SJSA1 (cell line): ENCODE measurements around the gene TSPAN18. TPM values are rescaled to one million over a fixed set of nuclear protein-coding genes. Genes with fewer than 3 reads are reported as not detected.

Source experiments
- DNase-seq, 2 experiments: peaks; one replicate each; pipeline ENCODE4 v3.0.0-alpha.2; 2015 to 2020; ENCODE audit warnings: low spot score in 2 of 2, low read depth in 1 of 2
- H3K27ac ChIP-seq: fragments of 250-450 bp; sonication (Bioruptor Pico); 2 replicates; pipeline ENCODE4 v1.5.1; 2020; ENCODE audit warnings: mild to moderate bottlenecking, moderate library complexity
- H3K27me3 ChIP-seq: fragments of 250-450 bp; sonication (Bioruptor Pico); replicated peaks from 2 replicates; pipeline ENCODE4 v1.5.1; 2020; ENCODE audit warnings: mild to moderate bottlenecking, moderate library complexity
- H3K36me3 ChIP-seq: fragments of 250-450 bp; sonication (Bioruptor Pico); 2 replicates; pipeline ENCODE4 v1.5.1; 2020; ENCODE audit warnings: mild to moderate bottlenecking
- H3K4me1 ChIP-seq: fragments of 250-450 bp; sonication (Bioruptor Pico); replicated peaks from 2 replicates; pipeline ENCODE4 v1.6.1; 2021; ENCODE audit warnings: mild to moderate bottlenecking
- H3K4me3 ChIP-seq: fragments of 250-450 bp; sonication (Bioruptor Pico); 2 replicates; pipeline ENCODE4 v1.5.1; 2020; ENCODE audit warnings: mild to moderate bottlenecking
- H3K9me3 ChIP-seq: fragments of 250-450 bp; sonication (Bioruptor Pico); replicated peaks from 2 replicates; pipeline ENCODE4 v1.5.1; 2020; ENCODE audit warnings: mild to moderate bottlenecking
- total RNA-seq: library from RNA; depleted of rRNA; stranded (reverse); fragments of >200 nt; shearing (Covaris generic); gene quantifications from 2 replicates; pipeline ENCODE4 v1.2.3, GENCODE V29; 2014

Gene TSPAN18
- total RNA-seq, 1 experiment from 2014 or later: 1.9 TPM

DNA sequence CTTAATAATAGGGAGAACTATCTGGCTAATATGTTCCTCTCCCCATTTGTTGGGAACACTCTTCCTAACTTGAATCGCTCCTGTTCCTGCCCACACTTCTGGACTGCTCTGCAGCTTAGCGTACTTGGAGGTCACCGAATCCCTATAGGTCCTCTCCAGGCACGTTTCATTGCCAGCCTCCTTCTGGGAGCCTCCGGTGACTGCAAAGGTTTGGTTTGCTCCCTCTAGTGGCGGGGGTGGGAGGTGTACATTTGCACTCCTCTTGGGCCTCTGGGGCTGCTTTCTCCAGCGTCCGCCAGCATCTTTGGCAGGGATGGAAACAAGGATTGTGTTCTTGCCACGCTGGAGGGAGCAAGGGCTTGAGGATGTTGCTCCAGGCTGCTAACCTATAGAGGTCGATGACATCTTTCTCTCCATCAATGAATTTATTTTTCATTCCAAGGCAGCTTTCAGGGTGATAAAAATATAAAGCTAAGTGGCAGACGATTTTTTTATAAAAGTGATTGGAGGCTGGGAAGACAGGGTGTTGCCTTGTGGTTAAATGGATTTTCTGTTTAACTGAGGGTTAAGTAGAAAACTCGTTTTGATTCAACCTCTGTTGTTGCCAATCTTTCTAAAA is 48.7 kb downstream of the TSPAN18 start:
- Histone ChIP-seq H3K4me3 (no peak overlapping the region), H3K9me3 (no peaks in the 10 kb centered on the region), H3K36me3 (no peaks in the 10 kb centered on the region), H3K27me3 (peaks cover 12% of the 10 kb centered on the region; the same call in 1 of the 2 replicates), H3K27ac (no peak overlapping the region), H3K4me1 (peaks cover 19% of the 10 kb centered on the region)
- DNase-seq: no peak

DNA sequence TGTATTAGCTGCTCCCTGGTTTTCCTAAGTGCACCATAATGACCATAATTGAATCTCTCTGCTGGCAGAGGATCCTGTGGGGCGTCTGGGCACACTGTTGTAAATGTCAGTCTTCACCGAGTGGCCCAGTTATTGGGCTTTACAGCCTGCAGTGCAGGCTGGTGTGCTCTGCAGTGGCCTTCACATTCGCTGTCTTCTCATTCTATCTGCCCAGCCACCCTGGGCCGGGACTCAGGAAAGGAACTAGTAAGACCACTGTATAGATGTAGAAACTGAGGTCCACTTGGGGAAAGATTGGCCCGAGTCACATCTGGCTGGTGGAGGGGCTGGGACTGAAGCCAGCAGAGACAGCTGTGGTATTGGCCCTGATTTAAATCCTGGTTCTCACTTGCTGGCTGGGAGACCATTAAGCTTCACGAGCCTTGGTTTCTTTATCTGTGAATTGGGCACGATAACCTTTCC is 49.3 kb downstream of the TSPAN18 start:
- no peak overlapping the region for H3K27ac ChIP-seq
- no peaks in the 10 kb centered on the region for H3K9me3 ChIP-seq
- H3K4me1 ChIP-seq: peaks cover 19% of the 10 kb centered on the region
- H3K27me3 ChIP-seq: peaks cover 12% of the 10 kb centered on the region; the same call in 1 of the 2 replicates
- H3K36me3 ChIP-seq: no peaks in the 10 kb centered on the region
- DNase-seq: no peak
- no peak overlapping the region for H3K4me3 ChIP-seq

DNA sequence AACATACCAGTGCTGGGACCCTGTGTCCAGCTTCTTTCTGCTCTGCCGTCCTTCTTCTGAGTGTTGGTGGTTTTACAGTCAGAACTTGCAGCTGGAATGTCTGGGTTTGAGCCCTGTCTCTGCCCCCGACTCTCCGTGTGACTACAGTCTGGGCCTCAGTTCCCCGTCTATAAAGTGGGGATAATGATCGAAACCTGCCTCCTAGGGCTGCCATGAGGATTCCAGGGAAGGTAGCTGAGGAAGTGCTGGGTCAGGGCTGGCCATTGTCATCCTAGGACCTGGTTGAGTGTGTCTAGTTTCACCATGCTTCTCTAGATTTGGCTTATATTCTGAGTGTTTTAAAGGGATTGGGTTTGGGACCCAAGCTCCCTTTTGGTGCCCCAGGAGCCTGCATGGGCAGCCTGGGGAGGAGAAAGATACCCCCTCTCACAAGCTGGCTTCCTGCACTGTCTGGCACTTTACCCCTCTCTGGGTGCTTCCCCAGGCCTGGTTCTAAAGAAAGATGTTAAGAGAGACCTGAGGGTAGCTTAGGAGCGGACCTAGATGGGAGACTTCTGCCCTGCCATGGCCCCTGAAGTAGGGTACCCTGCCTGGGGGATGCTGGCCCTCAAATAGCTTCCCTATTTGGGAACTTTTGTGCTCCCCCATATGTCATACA is 49.9 kb downstream of the TSPAN18 start:
- no peaks in the 10 kb centered on the region for H3K9me3 ChIP-seq
- H3K27me3 ChIP-seq: peaks cover 12% of the 10 kb centered on the region; the same call in 1 of the 2 replicates
- no peaks in the 10 kb centered on the region for H3K36me3 ChIP-seq
- H3K27ac ChIP-seq: no peak overlapping the region
- H3K4me3 ChIP-seq: no peak overlapping the region
- H3K4me1 ChIP-seq: peaks cover 19% of the 10 kb centered on the region
- DNase-seq: no peak

DNA sequence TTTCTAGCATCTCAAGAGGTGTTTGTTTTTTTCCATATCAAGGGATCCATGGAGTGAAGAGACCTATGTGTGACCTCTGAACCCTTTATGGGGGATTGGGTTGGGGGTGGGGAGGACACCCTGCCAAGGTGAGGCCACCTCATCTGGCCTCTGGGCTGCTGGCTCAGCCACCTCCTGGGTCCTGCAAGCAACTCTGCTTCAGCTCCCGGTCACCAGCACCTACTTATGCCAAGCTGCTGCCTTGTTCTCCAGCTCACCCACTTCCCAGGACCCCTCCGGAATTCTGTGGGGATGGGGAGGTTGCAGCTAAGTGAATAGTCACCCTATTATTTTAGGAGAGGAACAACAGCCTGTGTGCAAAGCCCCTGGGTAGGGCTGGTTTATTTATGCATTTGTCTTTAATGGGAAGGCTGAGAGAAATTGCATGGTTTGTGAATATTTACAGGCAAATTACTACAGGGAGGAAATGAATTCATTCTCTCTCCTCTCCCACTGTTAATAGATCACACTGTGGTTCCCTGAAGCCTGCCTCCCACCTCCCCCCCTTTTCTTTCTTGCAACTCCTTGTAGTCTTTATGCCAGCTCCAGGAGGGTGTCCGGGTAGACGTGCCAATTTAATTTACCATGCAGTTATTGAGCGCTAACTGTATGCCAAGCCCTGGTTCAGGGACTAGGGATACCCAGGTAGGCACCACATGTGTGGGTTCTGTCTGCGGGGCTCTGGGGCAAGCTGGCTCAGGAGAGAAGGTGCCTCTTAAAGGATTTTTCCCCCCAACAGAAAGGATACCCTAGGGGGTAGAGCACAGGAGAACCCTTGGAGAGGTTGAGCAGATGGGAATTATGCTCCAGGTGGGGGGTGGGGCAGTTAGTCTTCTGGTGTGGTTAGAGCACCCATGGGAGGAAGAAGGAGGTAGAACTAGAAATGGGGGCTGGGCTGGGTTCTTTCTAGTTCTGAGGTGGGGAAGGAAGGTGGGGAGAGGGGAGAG is 50.7 kb downstream of the TSPAN18 start:
- H3K4me1 ChIP-seq: peaks cover 19% of the 10 kb centered on the region
- peaks cover 10% of the 10 kb centered on the region; the same call in 1 of the 2 replicates for H3K27me3 ChIP-seq
- no peak overlapping the region for H3K27ac ChIP-seq
- DNase-seq: no peak
- no peak overlapping the region for H3K4me3 ChIP-seq
- H3K36me3 ChIP-seq: no peaks in the 10 kb centered on the region
- H3K9me3 ChIP-seq: no peaks in the 10 kb centered on the region

DNA sequence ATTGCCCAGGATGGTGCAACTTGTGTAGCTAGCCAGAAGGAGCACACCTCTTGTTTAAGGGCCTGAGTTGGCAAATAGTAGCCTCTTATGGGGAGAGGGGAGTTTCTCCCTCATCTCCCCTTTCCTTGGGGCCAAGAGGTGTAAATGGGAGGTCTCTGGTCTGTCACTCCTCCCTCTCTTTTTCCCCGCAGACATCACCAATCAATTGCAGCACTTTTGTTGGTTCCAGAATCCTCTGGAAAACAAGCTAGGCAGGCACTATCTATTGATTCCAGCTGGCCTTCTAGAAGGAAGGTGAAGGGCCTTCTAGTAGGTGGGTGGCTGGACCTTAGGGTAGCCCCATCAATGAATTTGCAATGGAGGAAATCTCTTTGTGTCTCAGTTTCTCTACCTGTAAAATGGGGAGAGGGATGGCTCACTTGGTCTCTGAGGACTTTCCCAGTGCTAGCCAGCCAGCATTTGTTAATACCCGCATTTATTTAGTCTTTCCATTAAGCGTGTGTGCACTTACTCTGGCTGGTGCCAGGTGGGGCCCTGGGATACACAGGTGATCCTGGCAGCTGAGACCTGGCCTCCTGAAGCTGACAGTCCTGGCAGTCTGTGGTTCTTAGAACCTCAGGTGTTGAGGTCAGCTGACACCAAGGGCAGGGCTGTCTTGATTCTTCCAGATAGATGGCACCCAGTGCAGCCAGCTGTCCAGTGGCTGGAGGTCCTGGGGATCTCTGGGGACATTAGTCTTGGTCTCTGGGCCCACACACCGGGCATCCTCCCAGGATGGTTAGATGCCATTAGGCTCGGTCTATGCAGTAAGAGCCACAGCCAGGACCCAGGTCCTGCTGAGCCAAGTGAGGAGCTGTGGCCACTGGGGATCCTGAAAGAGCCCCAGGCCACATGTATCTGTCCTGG is 51.7 kb downstream of the TSPAN18 start:
- H3K36me3 ChIP-seq: no peaks in the 10 kb centered on the region
- no peak overlapping the region for H3K27ac ChIP-seq
- H3K9me3 ChIP-seq: no peaks in the 10 kb centered on the region
- DNase-seq: no peak
- H3K27me3 ChIP-seq: peaks cover 10% of the 10 kb centered on the region; the same call in 1 of the 2 replicates
- peaks cover 15% of the 10 kb centered on the region for H3K4me1 ChIP-seq
- H3K4me3 ChIP-seq: no peak overlapping the region

DNA sequence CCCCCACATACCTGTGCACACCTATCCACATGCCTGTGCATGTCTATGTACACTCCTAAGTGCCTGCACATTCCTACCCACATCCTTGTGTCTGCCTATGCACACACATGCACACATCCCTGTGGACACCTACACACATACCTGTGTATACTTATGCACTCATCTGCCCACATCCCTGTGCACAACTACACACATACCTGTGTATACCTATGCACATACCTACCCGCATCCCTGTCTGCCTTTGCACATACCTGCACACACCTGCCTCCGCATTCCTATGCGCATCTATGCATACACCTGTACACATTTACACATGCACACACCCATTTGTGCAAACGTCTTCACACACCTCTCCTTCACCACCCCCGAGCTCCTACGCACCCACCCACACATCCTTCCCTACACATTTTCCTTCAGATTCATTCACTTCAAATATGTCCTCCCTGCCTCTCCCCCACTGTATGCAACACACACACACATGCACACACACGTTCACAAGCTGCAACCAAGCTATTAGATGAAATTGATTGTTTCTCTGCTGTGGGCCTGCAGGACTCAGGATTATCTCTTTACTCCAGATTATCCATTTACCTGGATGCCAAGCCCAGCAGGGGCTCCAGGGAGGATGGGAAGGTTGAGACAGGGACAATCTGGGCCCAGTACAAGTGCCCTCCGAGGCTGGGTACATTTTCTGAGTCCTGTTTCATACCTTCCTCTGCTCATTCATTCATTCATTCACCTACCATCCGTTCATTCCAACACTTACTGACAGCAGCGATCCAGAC is 53.2 kb downstream of the TSPAN18 start:
- peaks cover 10% of the 10 kb centered on the region; the same call in 1 of the 2 replicates for H3K27me3 ChIP-seq
- no peak overlapping the region for H3K27ac ChIP-seq
- no peaks in the 10 kb centered on the region; the same call in 1 of the 2 replicates for H3K4me1 ChIP-seq
- H3K36me3 ChIP-seq: no peaks in the 10 kb centered on the region
- H3K4me3 ChIP-seq: no peak overlapping the region
- H3K9me3 ChIP-seq: no peaks in the 10 kb centered on the region
- no peak for DNase-seq

DNA sequence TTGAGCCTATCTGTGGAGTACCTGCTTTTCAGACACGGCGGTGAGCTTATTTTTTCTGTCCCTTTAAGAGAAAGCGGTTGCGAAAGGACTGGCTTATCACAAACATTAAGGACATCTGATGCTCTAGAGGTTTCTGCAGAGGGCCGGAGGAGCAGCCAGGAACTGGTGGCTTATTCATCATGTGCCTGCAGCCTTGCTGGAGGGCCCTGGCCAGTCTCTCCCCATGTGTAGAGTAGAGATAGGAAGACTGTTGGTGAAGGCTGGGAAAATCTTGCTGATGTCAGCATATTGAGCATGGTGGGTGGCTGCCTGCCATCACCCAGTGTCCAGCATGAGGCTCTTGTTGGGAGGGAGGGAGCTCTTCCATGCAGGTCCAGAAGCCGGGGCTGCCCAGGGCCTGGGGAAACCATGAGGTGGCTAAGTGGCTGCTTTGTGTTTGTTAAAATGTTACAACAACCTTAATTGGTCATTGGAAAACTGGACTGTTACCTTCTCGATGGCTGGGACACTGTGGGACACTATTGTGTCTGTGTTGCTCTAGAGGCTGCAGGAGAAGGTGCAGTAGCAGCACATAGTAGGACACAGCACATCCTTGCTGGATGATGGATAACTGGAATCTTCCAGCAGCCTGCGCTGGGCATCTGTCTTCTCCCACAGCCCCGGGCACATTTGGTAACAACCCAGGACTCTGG is 54.3 kb downstream of the TSPAN18 start:
- Histone ChIP-seq H3K4me3 (no peak overlapping the region), H3K27me3 (0 out of 2 replicates have a peak, but pooled peaks cover 4% of the 10 kb centered on the region), H3K4me1 (no peaks in the 10 kb centered on the region), H3K36me3 (no peaks in the 10 kb centered on the region), H3K27ac (no peak overlapping the region), H3K9me3 (no peaks in the 10 kb centered on the region)
- DNase-seq: no peak

DNA sequence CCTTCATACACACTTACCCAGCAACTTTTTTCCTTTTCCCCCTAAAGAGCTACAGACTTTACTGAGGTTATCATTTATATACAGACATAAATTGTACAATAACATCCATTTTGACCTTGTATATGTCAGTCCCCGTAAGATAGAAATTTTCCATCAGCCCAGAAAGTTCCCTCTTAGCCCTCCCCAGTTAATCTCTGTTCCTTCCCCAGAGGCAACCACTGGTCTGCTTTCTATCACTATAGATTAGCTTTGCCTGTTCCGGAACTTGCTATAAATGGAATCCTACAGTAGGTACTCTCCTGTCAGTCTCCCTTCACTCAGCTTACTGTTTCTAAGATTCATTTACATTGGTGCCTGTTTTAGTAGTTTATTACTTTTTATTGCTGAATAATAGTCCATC is 54.9 kb downstream of the TSPAN18 start:
- Histone ChIP-seq H3K27me3 (0 out of 2 replicates have a peak, but pooled peaks cover 4% of the 10 kb centered on the region), H3K9me3 (no peaks in the 10 kb centered on the region), H3K27ac (no peak overlapping the region), H3K36me3 (no peaks in the 10 kb centered on the region), H3K4me3 (no peak overlapping the region), H3K4me1 (no peaks in the 10 kb centered on the region)
- DNase-seq: no peak

DNA sequence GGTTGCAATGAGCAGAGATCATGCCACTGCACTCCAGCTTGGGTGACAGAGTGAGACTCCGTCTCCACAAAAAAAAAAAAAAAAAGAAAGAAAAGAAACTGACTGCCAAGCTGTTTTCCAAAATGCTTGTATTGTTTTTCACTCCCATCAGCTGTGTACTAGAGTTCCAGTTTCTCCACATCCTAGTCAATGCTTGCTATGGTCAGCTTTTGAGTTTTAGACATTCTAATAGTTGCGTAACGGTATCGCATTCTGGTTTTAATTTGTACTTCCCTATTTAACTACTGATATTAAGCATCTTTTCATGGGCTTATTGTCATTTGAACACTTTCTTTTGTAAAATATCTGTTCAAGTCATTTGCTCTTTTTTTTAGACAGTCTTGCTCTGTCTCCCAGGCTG is 55.7 kb downstream of the TSPAN18 start:
- H3K4me1 ChIP-seq: no peaks in the 10 kb centered on the region
- H3K27ac ChIP-seq: no peak overlapping the region
- no peaks in the 10 kb centered on the region for H3K9me3 ChIP-seq
- no peak for DNase-seq
- H3K36me3 ChIP-seq: no peaks in the 10 kb centered on the region
- 0 out of 2 replicates have a peak, but pooled peaks cover 4% of the 10 kb centered on the region for H3K27me3 ChIP-seq
- H3K4me3 ChIP-seq: no peak overlapping the region

DNA sequence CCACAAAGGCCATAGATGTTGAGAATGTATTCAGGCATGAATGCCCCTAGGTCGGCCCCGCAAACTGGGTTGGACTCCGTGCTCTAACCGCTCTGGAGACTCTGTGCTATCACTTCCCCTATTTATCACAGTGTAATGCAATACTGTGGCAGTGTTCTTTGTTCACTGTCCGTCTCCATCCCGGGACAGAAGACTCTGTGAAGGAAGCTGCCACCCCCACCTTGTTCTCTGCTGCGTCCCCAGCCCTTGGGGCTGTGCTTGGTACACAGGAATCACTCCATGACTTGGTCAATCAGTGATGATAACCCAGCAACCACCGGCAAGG is 57.6 kb downstream of the TSPAN18 start:
- 0 out of 2 replicates have a peak, but pooled peaks cover 4% of the 10 kb centered on the region for H3K27me3 ChIP-seq
- H3K4me1 ChIP-seq: no peaks in the 10 kb centered on the region; the same call in 1 of the 2 replicates
- no peak overlapping the region for H3K4me3 ChIP-seq
- H3K36me3 ChIP-seq: no peaks in the 10 kb centered on the region
- no peaks in the 10 kb centered on the region for H3K9me3 ChIP-seq
- DNase-seq: no peak
- H3K27ac ChIP-seq: no peak overlapping the region

DNA sequence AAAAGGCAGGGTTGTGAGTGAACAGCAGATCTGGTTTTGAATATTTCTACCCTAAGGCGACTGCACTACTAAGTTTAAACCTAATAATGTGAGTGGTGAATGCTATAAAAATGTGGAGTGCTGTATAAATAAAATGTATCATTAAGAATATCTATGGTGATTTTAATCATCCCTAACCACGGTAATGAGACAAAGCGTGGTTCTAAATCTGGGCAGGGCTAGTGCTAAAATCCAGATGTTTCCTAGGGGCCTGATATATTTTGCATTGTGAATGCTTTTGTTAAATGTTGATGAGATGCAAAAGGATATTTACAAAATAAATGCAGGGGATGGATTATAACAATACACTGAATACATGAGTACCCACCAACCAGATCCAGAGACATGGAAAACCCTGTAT is 58.1 kb downstream of the TSPAN18 start:
- no peak overlapping the region for H3K27ac ChIP-seq
- H3K4me1 ChIP-seq: no peaks in the 10 kb centered on the region; the same call in 1 of the 2 replicates
- no peaks in the 10 kb centered on the region for H3K9me3 ChIP-seq
- 0 out of 2 replicates have a peak, but pooled peaks cover 4% of the 10 kb centered on the region for H3K27me3 ChIP-seq
- H3K36me3 ChIP-seq: no peaks in the 10 kb centered on the region
- H3K4me3 ChIP-seq: no peak overlapping the region
- DNase-seq: no peak
